Measurements from ENCODE around the gene SLC35D3.

GRCh38 chr6:136887953-136888352 is 34.1 kb upstream of the SLC35D3 start:
- TF ChIP-seq POLR2A (IDR thresholded peaks at IDR 0.05; ENCODE audit: low read depth, low read length) = no peak
- TF ChIP-seq, protein P1, sequence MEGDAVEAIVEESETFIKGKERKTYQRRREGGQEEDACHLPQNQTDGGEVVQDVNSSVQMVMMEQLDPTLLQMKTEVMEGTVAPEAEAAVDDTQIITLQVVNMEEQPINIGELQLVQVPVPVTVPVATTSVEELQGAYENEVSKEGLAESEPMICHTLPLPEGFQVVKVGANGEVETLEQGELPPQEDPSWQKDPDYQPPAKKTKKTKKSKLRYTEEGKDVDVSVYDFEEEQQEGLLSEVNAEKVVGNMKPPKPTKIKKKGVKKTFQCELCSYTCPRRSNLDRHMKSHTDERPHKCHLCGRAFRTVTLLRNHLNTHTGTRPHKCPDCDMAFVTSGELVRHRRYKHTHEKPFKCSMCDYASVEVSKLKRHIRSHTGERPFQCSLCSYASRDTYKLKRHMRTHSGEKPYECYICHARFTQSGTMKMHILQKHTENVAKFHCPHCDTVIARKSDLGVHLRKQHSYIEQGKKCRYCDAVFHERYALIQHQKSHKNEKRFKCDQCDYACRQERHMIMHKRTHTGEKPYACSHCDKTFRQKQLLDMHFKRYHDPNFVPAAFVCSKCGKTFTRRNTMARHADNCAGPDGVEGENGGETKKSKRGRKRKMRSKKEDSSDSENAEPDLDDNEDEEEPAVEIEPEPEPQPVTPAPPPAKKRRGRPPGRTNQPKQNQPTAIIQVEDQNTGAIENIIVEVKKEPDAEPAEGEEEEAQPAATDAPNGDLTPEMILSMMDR (IDR thresholded peaks at IDR 0.05; ENCODE audit: extremely low read depth in 1 of 2, insufficient read depth in 1 of 2, low read depth in 1 of 2, low read length in 2 of 2) = no peak
- no peak for TF ChIP-seq EZH2 (IDR thresholded peaks at IDR 0.05; ENCODE audit: borderline replicate concordance, low read depth, low read length, severe bottlenecking)
- TF ChIP-seq POLR2AphosphoS5 (IDR thresholded peaks at IDR 0.05; ENCODE audit: insufficient read depth, low read depth, low read length) = no peak
- TF ChIP-seq FOS (IDR thresholded peaks at IDR 0.05; ENCODE audit: borderline replicate concordance, insufficient read depth, low read length) = no peak
- no peak for TF ChIP-seq GATA2 (IDR thresholded peaks at IDR 0.05; ENCODE audit: insufficient read depth, insufficient read length, low read depth, low read length)
- TF ChIP-seq, protein P2, sequence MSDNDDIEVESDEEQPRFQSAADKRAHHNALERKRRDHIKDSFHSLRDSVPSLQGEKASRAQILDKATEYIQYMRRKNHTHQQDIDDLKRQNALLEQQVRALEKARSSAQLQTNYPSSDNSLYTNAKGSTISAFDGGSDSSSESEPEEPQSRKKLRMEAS (IDR thresholded peaks at IDR 0.05; ENCODE audit: insufficient read depth, insufficient read length) = no peak
- no peak for TF ChIP-seq MYC (IDR thresholded peaks at IDR 0.05; ENCODE audit: low read depth, low read length)

All from endothelial cell of umbilical vein (primary cell).